Activated CD4-positive, CD25-positive, alpha-beta regulatory T cell (primary cell): ENCODE data around the gene ADAMTSL3.
"Not testable (repeated sequence)": the region's sequence is repeated elsewhere in the genome, so short reads cannot be mapped to it uniquely, and the experiment has no call there.

Experiments used
- DNase-seq, 4 experiments: peaks; one replicate each; lab custom pipeline; 2025; lab: John Stamatoyannopoulos, UW

Gene ADAMTSL3

GRCh38 chr15:83698294-83698693 lies 44.4 kb downstream of the ADAMTSL3 start:
- DNase-seq: no peak

GRCh38 chr15:83699028-83699427 lies 45.1 kb downstream of the ADAMTSL3 start:
- no peak for DNase-seq

- no peak for DNase-seq
Measured at GRCh38 chr15:83700082-83700481, 46.2 kb downstream of the ADAMTSL3 start.

- not testable (repeated sequence) for DNase-seq
Measured at GRCh38 chr15:83702314-83702713, 48.4 kb downstream of the ADAMTSL3 start.

GRCh38 chr15:83708328-83708727 lies 54.4 kb downstream of the ADAMTSL3 start:
- no peak for DNase-seq

- no peak for DNase-seq
Measured at GRCh38 chr15:83709241-83709640, 55.3 kb downstream of the ADAMTSL3 start.

GRCh38 chr15:83709811-83710210 lies 55.9 kb downstream of the ADAMTSL3 start:
- no peak for DNase-seq

GRCh38 chr15:83710452-83710851 lies 56.5 kb downstream of the ADAMTSL3 start:
- no peak for DNase-seq

- no peak for DNase-seq
Measured at GRCh38 chr15:83711236-83711635, 57.3 kb downstream of the ADAMTSL3 start.

GRCh38 chr15:83713242-83713641 lies 59.3 kb downstream of the ADAMTSL3 start:
- no peak for DNase-seq

GRCh38 chr15:83714939-83715628 lies 61.2 kb downstream of the ADAMTSL3 start:
- DNase-seq: no peak

- DNase-seq: no peak
Measured at GRCh38 chr15:83716605-83717004, 62.7 kb downstream of the ADAMTSL3 start.

- DNase-seq: no peak
Measured at GRCh38 chr15:83717010-83717409, 63.1 kb downstream of the ADAMTSL3 start.

- DNase-seq: no peak
Measured at GRCh38 chr15:83720468-83720867, 66.5 kb downstream of the ADAMTSL3 start.

- no peak for DNase-seq
Measured at GRCh38 chr15:83721031-83721430, 67.1 kb downstream of the ADAMTSL3 start.

GRCh38 chr15:83721981-83722380 lies 68.1 kb downstream of the ADAMTSL3 start:
- DNase-seq: no peak

GRCh38 chr15:83723216-83723615 lies 69.3 kb downstream of the ADAMTSL3 start:
- no peak for DNase-seq

GRCh38 chr15:83732196-83732595 lies 78.3 kb downstream of the ADAMTSL3 start:
- DNase-seq: no peak

GRCh38 chr15:83732770-83733169 lies 78.8 kb downstream of the ADAMTSL3 start:
- DNase-seq: no peak

GRCh38 chr15:83733206-83733605 lies 79.3 kb downstream of the ADAMTSL3 start:
- no peak for DNase-seq

GRCh38 chr15:83733691-83734090 lies 79.8 kb downstream of the ADAMTSL3 start:
- no peak for DNase-seq

- DNase-seq: no peak
Measured at GRCh38 chr15:83734487-83734886, 80.6 kb downstream of the ADAMTSL3 start.

- no peak for DNase-seq
Measured at GRCh38 chr15:83739629-83740028, 85.7 kb downstream of the ADAMTSL3 start.

- DNase-seq: no peak
Measured at GRCh38 chr15:83745771-83746170, 91.8 kb downstream of the ADAMTSL3 start.
